ENCODE measurements around the gene FHAD1.

DNA sequence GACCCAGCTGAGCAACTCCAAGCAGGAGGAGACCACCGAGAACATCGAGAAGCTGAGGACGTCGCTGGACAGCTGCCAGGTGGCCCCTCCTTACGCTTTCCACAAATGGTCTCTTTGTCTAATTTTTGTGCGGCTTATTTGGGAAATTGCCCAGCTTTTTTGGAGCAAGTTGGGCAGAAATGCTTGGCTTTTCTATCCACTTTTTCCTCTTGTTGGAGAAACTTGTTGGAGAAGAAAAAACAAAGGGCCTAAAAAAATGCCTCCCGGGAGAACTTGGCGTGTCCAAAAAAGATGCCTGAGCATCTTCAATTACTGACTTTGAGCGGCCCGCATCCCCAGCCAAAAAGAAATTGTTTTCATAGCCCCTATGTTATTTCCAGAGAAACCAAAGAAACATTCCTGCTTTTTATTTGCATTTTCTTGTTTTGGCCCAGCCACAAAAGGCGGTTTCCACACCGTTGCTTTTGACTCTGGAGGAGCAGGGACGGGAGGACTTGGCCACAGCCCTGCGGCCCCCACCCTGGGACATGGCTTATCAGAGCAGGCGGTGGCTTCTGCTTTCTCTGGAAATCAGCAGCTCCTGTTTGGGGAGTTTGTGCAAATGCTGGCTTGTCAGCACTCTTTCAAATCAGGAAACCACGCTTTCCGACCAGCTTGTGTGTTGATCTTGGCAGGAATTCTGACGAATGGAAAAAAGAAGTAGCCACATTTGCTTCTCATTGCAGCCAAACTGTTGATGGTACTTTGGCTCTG lies 81.5 kb downstream of the FHAD1 start:
- TF ChIP-seq, protein P1, sequence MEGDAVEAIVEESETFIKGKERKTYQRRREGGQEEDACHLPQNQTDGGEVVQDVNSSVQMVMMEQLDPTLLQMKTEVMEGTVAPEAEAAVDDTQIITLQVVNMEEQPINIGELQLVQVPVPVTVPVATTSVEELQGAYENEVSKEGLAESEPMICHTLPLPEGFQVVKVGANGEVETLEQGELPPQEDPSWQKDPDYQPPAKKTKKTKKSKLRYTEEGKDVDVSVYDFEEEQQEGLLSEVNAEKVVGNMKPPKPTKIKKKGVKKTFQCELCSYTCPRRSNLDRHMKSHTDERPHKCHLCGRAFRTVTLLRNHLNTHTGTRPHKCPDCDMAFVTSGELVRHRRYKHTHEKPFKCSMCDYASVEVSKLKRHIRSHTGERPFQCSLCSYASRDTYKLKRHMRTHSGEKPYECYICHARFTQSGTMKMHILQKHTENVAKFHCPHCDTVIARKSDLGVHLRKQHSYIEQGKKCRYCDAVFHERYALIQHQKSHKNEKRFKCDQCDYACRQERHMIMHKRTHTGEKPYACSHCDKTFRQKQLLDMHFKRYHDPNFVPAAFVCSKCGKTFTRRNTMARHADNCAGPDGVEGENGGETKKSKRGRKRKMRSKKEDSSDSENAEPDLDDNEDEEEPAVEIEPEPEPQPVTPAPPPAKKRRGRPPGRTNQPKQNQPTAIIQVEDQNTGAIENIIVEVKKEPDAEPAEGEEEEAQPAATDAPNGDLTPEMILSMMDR (IDR thresholded peaks at IDR 0.05; ENCODE audit: low read depth, low read length) = no peak
- no peak for TF ChIP-seq EZH2phosphoT487 (IDR thresholded peaks at IDR 0.05; ENCODE audit: low read depth)
